ENCODE results near the gene IMPA2. TPM values are rescaled to one million over a fixed set of nuclear protein-coding genes. Genes with fewer than 3 reads are reported as not detected.
A peak's percentile ranks its signal among the peaks of the same experiment; 100 is the strongest.

Gene IMPA2
- total and polyA plus RNA-seq, 2 of the 13 experiments (the other 11 are each of a cell fraction or from before 2014, with no cell fraction given), result 37.8 to 71.8 TPM

DNA sequence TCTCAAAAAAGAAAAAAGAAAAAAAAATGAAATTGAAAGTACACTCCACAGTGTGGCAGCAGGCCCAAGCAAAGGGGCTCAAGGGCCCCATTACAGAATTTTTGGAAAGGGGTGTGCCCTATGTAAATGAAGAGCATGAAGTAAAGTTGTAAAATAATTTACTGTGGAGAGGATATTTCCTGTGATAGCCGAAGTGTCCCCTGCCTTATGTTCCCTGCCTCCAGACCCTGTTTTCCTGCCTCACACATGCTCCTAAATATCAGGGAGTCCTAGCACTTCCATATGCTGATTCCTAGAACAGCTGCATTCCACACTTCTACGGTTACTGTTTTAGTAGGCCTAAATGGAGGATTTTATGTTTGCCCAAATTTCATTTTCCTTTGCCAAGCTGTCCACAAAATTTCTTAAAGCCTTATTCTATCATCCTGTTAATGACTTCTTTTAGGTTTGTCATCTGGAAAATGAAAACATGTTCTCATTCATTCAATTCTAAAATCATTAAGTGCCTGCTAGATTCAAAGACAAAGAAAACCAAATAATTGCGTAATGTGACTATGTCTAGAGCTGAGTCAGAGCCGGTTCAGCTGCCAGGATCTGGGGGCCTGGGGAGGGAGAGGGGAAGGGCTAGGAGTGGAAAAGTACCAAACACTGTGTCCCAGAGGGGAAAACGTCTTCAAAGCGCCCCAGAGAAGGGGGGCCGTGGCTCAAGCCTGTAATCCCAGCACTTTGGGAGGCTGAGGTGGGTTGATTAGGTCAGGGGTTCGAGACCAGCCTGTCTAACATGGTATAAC, 25.9 kb upstream of the IMPA2 start (continued):
- TF ChIP-seq, protein P1, sequence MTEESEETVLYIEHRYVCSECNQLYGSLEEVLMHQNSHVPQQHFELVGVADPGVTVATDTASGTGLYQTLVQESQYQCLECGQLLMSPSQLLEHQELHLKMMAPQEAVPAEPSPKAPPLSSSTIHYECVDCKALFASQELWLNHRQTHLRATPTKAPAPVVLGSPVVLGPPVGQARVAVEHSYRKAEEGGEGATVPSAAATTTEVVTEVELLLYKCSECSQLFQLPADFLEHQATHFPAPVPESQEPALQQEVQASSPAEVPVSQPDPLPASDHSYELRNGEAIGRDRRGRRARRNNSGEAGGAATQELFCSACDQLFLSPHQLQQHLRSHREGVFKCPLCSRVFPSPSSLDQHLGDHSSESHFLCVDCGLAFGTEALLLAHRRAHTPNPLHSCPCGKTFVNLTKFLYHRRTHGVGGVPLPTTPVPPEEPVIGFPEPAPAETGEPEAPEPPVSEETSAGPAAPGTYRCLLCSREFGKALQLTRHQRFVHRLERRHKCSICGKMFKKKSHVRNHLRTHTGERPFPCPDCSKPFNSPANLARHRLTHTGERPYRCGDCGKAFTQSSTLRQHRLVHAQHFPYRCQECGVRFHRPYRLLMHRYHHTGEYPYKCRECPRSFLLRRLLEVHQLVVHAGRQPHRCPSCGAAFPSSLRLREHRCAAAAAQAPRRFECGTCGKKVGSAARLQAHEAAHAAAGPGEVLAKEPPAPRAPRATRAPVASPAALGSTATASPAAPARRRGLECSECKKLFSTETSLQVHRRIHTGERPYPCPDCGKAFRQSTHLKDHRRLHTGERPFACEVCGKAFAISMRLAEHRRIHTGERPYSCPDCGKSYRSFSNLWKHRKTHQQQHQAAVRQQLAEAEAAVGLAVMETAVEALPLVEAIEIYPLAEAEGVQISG (CRISPR knock-in tag; IDR thresholded peaks at IDR 0.05), result no peak
- TF ChIP-seq EEA1 (CRISPR knock-in tag; IDR thresholded peaks at IDR 0.05; ENCODE audit: borderline replicate concordance) (no peak), TIGD3 (CRISPR knock-in tag; IDR thresholded peaks at IDR 0.05; ENCODE audit: borderline replicate concordance) (no peak), ZNF580 (CRISPR knock-in tag; IDR thresholded peaks at IDR 0.05; ENCODE audit: borderline replicate concordance, low read depth) (no peak), ZFP36L2 (CRISPR knock-in tag; IDR thresholded peaks at IDR 0.05) (no peak), ZBTB26 (CRISPR knock-in tag; IDR thresholded peaks at IDR 0.05; ENCODE audit: borderline replicate concordance) (peak; percentile 85; the same call in 1 of the 2 replicates), CEBPG (CRISPR knock-in tag; IDR thresholded peaks at IDR 0.05) (peak; percentile 96), ZNF205 (CRISPR knock-in tag; IDR thresholded peaks at IDR 0.05) (0 out of 2 replicates have a peak, but pooled peaks have one; percentile 68), CCDC6 (CRISPR knock-in tag; IDR thresholded peaks at IDR 0.05) (no peak), FOXA1 (IDR thresholded peaks at IDR 0.05) (no peak), FOXA1 (CRISPR knock-in tag; IDR thresholded peaks at IDR 0.05) (no peak), ZNF44 (CRISPR knock-in tag; IDR thresholded peaks at IDR 0.05) (no peak), ZNF841 (CRISPR knock-in tag; IDR thresholded peaks at IDR 0.05; ENCODE audit: borderline replicate concordance) (no peak), MLLT10 (CRISPR knock-in tag; IDR thresholded peaks at IDR 0.05) (no peak), TSC22D2 (CRISPR knock-in tag; IDR thresholded peaks at IDR 0.05; ENCODE audit: borderline replicate concordance) (no peak), THAP11 (CRISPR knock-in tag; IDR thresholded peaks at IDR 0.05) (peak; percentile 61), ATAD3A (CRISPR knock-in tag; IDR thresholded peaks at IDR 0.05) (no peak), ZNF616 (CRISPR knock-in tag; IDR thresholded peaks at IDR 0.05; ENCODE audit: low read depth) (no peak), TBX2 (CRISPR knock-in tag; IDR thresholded peaks at IDR 0.05; ENCODE audit: borderline replicate concordance) (peak; percentile 32; the same call in 1 of the 2 replicates), ZNF878 (CRISPR knock-in tag; IDR thresholded peaks at IDR 0.05) (peak; percentile 37; the same call in 1 of the 2 replicates), BHLHE40 (IDR thresholded peaks at IDR 0.05; ENCODE audit: low read length) (no peak), PPARG (CRISPR knock-in tag; conservative IDR thresholded peaks at IDR 0.05) (peak; percentile 53)
- TF ChIP-seq, protein P2, sequence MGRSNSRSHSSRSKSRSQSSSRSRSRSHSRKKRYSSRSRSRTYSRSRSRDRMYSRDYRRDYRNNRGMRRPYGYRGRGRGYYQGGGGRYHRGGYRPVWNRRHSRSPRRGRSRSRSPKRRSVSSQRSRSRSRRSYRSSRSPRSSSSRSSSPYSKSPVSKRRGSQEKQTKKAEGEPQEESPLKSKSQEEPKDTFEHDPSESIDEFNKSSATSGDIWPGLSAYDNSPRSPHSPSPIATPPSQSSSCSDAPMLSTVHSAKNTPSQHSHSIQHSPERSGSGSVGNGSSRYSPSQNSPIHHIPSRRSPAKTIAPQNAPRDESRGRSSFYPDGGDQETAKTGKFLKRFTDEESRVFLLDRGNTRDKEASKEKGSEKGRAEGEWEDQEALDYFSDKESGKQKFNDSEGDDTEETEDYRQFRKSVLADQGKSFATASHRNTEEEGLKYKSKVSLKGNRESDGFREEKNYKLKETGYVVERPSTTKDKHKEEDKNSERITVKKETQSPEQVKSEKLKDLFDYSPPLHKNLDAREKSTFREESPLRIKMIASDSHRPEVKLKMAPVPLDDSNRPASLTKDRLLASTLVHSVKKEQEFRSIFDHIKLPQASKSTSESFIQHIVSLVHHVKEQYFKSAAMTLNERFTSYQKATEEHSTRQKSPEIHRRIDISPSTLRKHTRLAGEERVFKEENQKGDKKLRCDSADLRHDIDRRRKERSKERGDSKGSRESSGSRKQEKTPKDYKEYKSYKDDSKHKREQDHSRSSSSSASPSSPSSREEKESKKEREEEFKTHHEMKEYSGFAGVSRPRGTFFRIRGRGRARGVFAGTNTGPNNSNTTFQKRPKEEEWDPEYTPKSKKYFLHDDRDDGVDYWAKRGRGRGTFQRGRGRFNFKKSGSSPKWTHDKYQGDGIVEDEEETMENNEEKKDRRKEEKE (IDR thresholded peaks at IDR 0.05), result no peak

Measured in HepG2 (cell line).